HAP-1 (cell line): ENCODE results near the gene KCNE4.

ENCODE experiments used
- DNase-seq, 2 experiments: peaks; one replicate each; pipeline ENCODE4 v3.0.0-alpha.2; 2016 to 2020; ENCODE audit warnings: low spot score in 2 of 2
- H3K27me3 ChIP-seq: fragments of 250-450 bp; sonication (Bioruptor Pico); 2 replicates; pipeline ENCODE4 v1.5.1; 2020; ENCODE audit warnings: low read depth, mild to moderate bottlenecking, moderate library complexity
- H3K36me3 ChIP-seq: fragments of 250-450 bp; sonication (Bioruptor Pico); replicated peaks from 2 replicates; pipeline ENCODE4 v1.5.1; 2020; ENCODE audit warnings: mild to moderate bottlenecking
- H3K4me1 ChIP-seq: fragments of 250-450 bp; sonication (Bioruptor Pico); 2 replicates; pipeline ENCODE4 v1.5.1; 2020; ENCODE audit warnings: mild to moderate bottlenecking
- H3K4me3 ChIP-seq: fragments of 250-450 bp; sonication (Bioruptor Pico); 2 replicates; pipeline ENCODE4 v1.5.1; 2020; ENCODE audit warnings: mild to moderate bottlenecking, moderate library complexity
- H3K9me3 ChIP-seq: fragments of 250-450 bp; sonication (Bioruptor Pico); 2 replicates; pipeline ENCODE4 v1.5.1; 2020; ENCODE audit warnings: mild to moderate bottlenecking, moderate library complexity
- in situ Hi-C: fragments of 300-500 bp; cut with MboI; formaldehyde crosslinking; loops from 3 replicates; pipeline ENCODE4 v1.14.3; 2020; ENCODE audit warnings: low sequenced_read_pairs, inconsistent platforms, mixed read lengths

Gene KCNE4

DNA sequence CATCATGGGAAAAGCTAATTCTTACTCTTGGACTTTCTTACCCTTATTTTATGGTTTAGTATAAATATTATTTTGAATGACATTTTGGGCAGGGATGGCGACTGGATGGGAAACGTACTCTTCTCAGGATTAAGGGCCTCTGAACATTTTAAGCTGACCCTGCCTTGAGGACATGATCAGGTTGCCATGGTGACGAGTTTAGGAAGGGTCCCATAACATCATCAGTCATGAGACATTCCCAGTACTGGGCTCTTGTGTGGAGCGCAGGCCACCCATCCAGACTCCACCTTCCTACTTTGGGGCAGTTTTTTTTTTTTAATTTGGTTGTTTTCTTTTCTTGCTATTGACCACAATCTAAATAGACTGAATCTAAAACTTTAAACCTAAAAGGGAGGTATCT lies 40.7 kb downstream of the KCNE4 start:
- Histone ChIP-seq H3K4me1 (no peaks in the 10 kb centered on the region), H3K36me3 (no peaks in the 10 kb centered on the region), H3K4me3 (no peak overlapping the region), H3K27me3 (no peaks in the 10 kb centered on the region), H3K9me3 (no peaks in the 10 kb centered on the region)
- DNase-seq, result no peak
- in situ Hi-C loops, result no loop called here

DNA sequence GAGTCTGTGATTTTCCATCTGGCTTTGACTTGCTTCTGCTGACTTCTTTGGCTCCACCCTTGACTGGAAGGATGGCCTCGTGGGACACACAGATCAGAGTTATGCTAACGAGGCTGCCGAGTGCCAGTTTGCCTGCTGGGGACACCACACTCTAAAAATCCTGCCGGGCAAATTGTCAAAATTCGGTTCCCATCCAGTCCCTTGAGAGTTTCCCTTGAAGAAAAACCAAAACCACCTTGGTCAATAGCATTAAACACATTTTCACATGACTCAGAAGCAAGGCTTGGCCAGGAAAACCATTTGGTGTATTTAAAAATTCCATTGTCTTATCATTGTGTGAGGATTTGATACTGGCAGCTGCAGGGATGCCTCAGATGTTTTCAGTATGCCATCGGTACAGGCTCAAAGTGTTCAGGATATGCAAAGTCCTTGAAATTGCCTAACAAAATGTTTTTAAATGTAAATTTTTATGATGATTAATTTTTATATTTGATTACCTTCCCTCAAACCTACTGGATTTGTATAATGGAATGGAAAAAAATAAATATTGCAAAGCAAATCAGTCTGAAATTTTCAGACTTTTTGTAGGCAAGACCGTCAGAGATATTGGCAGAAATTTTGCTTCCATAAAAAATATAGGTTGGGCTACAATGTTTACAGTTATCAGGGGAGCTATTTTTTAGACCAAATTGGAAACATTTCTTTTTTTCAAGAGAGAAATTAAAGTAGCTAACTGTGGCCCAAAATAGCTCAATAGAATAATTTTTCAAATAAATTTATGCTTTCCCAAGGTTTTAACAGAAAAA lies 41.6 kb downstream of the KCNE4 start:
- DNase-seq, result no peak
- H3K27me3 ChIP-seq, result no peaks in the 10 kb centered on the region
- H3K36me3 ChIP-seq, result no peaks in the 10 kb centered on the region
- in situ Hi-C loops, result no loop called here
- no peak overlapping the region for H3K4me3 ChIP-seq
- H3K4me1 ChIP-seq, result no peaks in the 10 kb centered on the region
- H3K9me3 ChIP-seq, result no peaks in the 10 kb centered on the region

DNA sequence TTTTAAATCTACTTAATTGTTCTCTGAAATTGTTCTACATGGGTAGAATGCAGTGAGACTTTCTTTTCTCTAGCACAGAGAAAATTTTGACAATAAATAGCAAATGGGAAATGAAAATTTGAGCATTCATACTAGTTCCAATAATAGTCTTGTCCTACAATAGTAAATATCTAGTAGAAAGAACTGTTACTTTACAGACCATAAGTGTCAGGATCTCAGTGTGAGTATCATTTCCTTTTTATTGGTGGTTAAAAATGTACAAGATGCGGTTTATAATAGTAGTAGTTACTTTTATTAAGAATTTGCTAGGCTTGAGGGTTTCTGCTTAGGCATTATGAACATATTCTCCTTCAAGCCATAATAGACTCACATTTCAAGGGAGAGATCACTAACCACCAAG lies 43.2 kb downstream of the KCNE4 start:
- H3K4me3 ChIP-seq, result no peak overlapping the region
- no peaks in the 10 kb centered on the region for H3K27me3 ChIP-seq
- no peaks in the 10 kb centered on the region for H3K9me3 ChIP-seq
- in situ Hi-C loops, result no loop called here
- no peaks in the 10 kb centered on the region for H3K36me3 ChIP-seq
- H3K4me1 ChIP-seq, result no peaks in the 10 kb centered on the region
- no peak for DNase-seq

DNA sequence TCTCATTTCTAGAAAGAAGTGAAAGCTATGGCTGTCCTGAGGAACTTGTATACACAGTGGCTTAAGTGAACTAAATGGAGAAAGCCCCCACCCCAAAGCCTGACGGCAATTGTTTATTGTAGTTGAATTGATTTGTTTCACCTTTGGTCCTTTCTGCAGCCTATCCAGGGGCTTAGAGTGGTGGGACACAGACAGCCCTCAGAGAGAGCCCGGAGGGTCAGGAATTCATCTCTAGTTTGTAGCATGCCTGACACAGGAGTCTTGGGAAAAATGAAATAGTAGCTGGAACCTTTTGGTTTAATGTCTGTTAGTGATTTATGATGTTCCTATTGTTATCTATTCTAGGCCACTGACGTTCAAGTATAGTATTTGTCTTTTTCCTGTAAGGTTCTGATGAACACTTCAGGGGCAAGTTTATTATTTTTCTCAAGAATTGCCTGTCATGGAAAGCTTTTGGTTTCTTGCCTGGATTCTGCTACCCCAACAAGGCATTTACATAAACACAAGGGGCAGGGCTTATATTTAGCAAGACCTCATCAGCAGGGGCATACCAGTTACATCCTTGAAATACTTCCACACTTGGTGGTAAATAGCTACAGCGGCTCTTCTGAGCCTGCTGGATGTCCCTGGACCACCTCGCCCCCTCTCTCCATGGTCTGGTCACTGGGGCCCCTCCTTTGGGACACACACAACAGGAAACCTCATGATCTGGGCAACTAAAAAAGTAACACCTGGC lies 44.4 kb downstream of the KCNE4 start:
- in situ Hi-C loops, result no loop called here
- Histone ChIP-seq H3K27me3 (no peaks in the 10 kb centered on the region), H3K9me3 (no peaks in the 10 kb centered on the region), H3K36me3 (no peaks in the 10 kb centered on the region), H3K4me1 (no peaks in the 10 kb centered on the region), H3K4me3 (no peak overlapping the region)
- DNase-seq, result no peak

DNA sequence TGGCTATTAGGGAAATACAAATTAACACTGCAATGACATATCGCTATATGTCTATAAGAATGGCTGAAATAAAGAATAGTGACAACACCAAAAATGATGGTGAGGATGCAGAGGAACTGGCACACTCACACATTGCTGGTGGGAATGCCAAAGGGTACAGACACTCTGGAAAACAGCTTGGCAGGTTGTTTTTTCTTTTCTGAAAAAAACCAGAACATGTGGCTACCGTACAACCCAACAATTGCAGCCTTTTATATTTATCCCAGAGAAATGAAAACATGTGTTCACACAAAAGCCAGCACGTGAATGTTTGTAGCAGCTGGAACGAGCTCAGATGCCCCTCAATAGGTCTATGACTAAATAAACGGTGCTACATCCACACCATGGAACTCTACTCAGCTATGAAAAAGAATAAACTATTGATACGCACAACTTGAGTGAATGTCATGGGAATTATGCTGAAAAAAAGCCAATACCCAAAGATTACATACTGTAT lies 45.9 kb downstream of the KCNE4 start:
- in situ Hi-C loops, result no loop called here

DNA sequence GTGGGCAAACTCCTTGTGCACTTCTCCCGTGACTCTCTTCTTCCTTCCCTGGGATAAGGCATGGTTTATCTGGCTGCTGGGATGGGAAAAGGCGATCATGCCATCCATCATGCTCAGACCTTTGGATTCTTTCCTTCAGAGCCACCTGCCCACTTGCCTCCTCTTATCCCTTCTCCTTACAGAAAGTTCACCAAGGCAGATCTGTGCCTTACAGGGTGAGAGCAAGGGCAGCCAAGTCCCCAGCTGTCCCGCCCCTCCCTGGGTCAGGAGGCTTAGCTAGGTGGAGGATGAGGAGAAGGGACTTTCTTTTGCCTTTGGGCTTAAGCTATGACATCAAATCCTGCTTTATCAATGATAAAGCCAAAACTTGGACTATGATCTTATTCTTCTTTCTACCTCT lies 47.6 kb downstream of the KCNE4 start:
- Histone ChIP-seq H3K9me3 (no peaks in the 10 kb centered on the region), H3K36me3 (no peaks in the 10 kb centered on the region), H3K4me1 (no peaks in the 10 kb centered on the region), H3K27me3 (no peaks in the 10 kb centered on the region), H3K4me3 (no peak overlapping the region)
- no peak for DNase-seq
- in situ Hi-C loops, result no loop called here

More for the DNA sequence above, 45.9 kb downstream of the KCNE4 start:
- Histone ChIP-seq H3K36me3 (no peaks in the 10 kb centered on the region), H3K4me1 (no peaks in the 10 kb centered on the region), H3K27me3 (no peaks in the 10 kb centered on the region), H3K4me3 (no peak overlapping the region), H3K9me3 (no peaks in the 10 kb centered on the region)
- no peak for DNase-seq

DNA sequence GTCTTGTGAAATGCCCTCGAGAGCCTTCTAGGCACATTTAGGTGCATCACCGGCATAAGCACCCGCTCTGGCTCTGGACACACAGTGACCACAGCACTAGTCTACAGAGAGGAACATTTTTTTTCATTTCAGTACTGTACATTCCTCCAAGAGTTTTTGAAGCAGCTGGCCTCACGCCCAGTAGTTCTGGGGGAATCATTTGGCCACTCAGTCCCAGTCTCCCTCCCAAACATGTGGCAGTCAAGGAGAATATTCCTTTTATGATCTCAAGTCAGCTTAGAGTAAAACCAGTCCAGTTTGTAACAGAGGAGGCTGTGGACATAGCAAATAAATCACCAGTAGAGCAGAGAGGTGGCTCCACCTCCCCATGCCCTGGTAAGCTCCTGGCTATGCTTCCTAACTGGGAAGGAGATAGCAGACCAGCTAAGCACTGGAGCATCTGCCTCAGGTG lies 48.1 kb downstream of the KCNE4 start:
- Histone ChIP-seq H3K4me1 (no peaks in the 10 kb centered on the region), H3K36me3 (no peaks in the 10 kb centered on the region), H3K9me3 (no peaks in the 10 kb centered on the region), H3K4me3 (no peak overlapping the region), H3K27me3 (no peaks in the 10 kb centered on the region)
- no peak for DNase-seq
- in situ Hi-C loops, result no loop called here

DNA sequence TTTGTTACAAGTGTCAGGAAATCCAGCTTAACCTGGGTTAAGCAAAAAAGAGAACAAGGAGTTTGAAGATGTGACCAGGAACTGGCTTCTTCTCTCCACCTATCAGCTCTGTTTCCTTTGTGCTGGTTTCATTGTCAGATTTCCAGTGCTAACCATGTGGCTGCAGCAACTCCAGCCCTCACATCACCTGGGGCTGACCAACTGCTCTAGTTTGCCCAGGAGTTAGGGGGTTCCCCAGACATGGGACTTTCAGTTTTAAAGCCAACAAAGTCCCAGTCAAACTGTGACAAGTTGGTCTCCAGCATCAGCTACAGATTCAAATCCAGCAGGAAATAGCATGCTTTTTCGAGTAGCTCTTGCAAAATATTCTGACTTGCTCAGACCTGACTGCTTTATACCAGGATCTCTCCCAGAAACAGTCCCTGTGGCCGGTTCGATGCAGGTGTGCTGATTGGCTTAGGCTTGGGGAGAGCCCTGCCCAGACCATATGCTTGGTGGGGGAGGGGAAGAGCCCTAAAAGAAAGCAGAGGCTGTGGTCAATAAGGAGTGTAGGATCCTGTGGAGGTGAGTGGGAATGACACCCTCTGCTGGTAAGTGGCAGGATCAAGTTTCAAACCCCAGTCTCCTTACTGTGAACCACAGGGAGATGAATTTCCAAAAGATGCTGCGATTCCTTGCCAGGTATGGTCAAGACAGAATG lies 49.5 kb downstream of the KCNE4 start:
- H3K36me3 ChIP-seq, result no peaks in the 10 kb centered on the region
- no peaks in the 10 kb centered on the region for H3K4me1 ChIP-seq
- no peaks in the 10 kb centered on the region for H3K9me3 ChIP-seq
- in situ Hi-C loops, result no loop called here
- DNase-seq, result peak; percentile 24 to 40
- no peaks in the 10 kb centered on the region for H3K27me3 ChIP-seq
- no peak overlapping the region for H3K4me3 ChIP-seq

DNA sequence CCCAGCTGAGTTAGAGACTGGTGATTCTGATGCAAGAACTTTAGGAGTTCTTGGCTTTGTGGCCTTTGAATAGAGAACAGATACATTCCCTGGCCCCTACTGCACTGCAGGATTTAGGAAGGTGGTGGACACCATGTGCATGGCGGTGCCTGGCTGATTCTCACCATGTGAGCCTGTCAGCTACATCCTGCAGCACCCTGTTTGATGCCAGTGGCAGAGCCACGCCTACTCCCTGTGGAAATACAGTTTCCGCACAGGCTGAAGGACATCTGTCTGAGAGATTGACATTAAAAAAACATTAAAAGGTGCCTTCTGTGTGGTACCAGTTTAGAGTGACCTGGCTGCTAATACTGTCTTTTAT lies 50.0 kb downstream of the KCNE4 start:
- H3K27me3 ChIP-seq, result no peaks in the 10 kb centered on the region
- in situ Hi-C loops, result no loop called here
- no peaks in the 10 kb centered on the region for H3K36me3 ChIP-seq
- no peak for DNase-seq
- H3K4me3 ChIP-seq, result no peak overlapping the region
- H3K9me3 ChIP-seq, result no peaks in the 10 kb centered on the region
- H3K4me1 ChIP-seq, result no peaks in the 10 kb centered on the region

DNA sequence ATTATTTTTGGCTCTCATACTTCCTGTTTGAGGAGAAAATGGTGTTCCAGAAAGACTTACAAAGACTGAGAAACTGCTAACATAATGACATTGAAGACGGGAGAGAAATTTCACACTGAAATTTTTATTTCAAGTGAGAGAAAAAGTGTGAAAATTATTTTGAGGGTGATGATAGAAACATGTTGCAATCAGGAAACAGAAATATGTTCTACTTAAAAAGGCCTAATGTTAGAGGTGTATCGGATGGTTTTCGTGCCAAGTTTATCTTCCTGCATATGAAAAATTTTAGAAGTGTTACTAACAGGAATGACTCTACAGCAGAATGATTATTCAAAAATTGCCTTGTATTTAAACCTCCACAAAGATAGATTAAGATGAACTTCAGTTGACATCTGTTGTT lies 50.5 kb downstream of the KCNE4 start:
- no peaks in the 10 kb centered on the region for H3K36me3 ChIP-seq
- no peaks in the 10 kb centered on the region for H3K4me1 ChIP-seq
- H3K9me3 ChIP-seq, result no peaks in the 10 kb centered on the region
- DNase-seq, result no peak
- in situ Hi-C loops, result no loop called here
- H3K27me3 ChIP-seq, result no peaks in the 10 kb centered on the region
- H3K4me3 ChIP-seq, result no peak overlapping the region

DNA sequence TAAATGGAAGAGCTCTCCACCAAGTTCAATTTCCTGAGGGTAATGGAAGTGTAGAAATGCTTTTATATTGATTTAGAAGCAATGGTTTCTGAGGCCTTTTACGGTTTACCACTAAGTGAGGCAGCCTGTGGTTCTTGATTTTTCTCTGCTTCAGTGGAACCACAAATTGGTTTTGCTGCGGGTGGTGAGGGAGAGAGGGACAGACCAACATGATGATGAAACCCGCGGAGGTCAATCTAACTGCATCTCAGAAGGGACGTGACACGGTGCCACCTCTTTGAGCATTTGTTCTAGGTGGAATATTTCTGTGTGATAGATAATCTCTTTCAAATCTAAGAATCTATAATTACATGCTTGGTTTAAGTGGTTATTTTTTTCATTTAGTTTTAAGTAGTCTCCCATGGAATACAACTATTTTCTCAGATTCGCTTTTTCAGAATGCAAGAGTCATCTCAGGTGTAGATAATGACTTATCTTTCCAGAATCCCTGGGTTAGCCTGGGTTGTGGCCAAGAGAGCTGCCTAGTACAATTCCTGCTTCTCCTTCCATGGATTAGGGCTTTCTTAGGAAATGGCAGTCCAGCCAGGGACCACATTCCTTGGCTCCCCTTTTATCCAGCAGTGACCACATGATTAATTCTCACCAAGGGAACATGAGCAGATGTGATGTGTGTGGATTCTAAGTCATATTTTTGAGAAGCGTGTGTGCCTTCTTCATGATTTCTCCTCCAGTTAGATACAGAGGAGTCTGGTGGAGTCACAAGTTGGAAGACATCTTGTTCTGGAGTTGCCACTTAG lies 52.5 kb downstream of the KCNE4 start:
- no peaks in the 10 kb centered on the region for H3K4me1 ChIP-seq
- no peaks in the 10 kb centered on the region for H3K9me3 ChIP-seq
- in situ Hi-C loops, result no loop called here
- 0 out of 2 replicates have a peak, but pooled peaks cover 3% of the 10 kb centered on the region for H3K27me3 ChIP-seq
- no peak for DNase-seq
- H3K36me3 ChIP-seq, result no peaks in the 10 kb centered on the region
- no peak overlapping the region for H3K4me3 ChIP-seq
